ENCODE results near the gene SUGCT.

GRCh38 chr7:40883826-40884225, 749.0 kb downstream of the SUGCT start:
- no peak for TF ChIP-seq CTCF (IDR thresholded peaks at IDR 0.05; ENCODE audit: low read depth, low read length)
- TF ChIP-seq POLR2A (IDR thresholded peaks at IDR 0.05; ENCODE audit: extremely low read depth, insufficient read length): no peak
